Left renal pelvis (tissue), 4 donors: ENCODE results near the gene NKG7. TPM values are rescaled to one million over a fixed set of nuclear protein-coding genes. Genes with fewer than 3 reads are reported as not detected.

ENCODE experiments used
- DNase-seq, 4 donors: peaks; one replicate each; pipeline ENCODE4 v3.0.0-alpha.2; 2013; ENCODE audit warnings: low read depth in 4 of 4, low spot score in 3 of 4
- polyA plus RNA-seq, 4 donors: library from polyadenylated mRNA; unstranded; fragments of 120-200 nt; gene quantifications; one replicate each; pipeline ENCODE4 v1.2.1, GENCODE V29; 2013; ENCODE audit not compliant: insufficient read length in 4 of 4

The NKG7 gene
- polyA plus RNA-seq, 4 donors = 0.86 to 3.4 (median 2.0) TPM

DNA sequence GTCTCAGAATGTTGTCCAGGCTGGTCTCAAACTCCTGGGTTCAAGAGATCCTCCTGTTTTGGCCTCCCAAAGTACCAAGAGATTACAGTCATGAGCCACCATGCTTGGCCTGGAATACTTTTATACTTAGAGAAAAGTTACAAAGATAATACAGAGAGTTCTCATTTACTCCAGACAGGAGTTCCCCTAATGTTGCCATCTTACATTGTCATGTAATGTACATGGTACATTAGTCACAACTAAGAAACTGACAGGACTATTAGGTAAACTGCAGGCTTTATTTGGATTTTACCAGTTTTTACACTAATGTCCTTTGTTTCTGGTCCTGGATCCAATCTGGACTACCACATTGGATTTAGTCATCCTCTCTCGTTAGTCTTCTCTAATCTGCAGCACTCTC, 20.2 kb upstream of the NKG7 start:
- DNase-seq = no peak

DNA sequence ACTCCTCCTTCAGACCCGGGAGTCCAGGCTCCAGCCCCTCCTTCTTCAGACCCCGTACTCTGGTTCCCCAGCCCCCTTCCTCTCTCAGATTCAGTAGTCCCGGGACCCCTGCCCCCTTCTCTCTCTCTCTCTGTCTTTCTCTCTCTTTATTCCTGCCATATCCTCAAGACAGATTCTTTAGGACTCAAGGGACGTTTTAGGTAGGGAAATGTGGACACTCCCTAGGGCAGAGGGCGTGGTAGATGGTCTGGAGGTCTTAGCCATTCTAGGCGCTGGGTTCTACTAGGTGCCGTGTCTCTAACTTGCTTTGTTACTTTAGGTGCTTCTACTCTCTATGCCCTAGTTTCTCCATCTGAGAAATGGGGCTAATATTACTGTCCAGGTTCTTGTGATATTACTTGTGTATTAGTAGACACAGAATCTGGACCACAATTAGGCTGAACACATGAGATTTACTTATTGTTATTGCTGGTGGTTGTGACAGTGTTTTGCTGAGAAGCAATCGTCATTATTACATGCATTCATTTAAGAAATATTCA, 18.7 kb upstream of the NKG7 start:
- no peak for DNase-seq

DNA sequence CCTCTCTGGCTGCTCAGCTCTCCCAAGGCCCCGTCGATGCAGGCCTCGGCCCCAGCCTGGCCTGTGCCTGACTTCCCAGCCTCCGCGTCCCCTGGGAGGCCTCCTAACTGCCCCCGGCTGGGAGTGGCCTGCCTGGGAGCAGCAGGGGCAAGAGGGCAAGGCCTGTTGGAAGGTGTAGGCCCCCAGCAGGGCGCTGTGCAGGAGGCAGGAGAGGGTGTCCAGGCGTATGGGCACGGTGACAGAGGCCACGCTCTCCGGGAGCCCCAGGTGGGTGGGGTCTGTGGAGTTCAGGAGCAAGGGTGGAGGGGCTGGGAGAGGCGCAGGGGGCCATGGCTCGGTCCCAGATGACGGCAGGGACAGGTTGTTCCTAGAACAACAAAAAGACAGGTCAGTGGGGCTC, 16.7 kb upstream of the NKG7 start:
- DNase-seq = no peak

- DNase-seq = no peak
Measured at GRCh38 chr19:51387924-51388389, 15.5 kb upstream of the NKG7 start, which contains the start of gene LIM2. Gene LIM2, minus strand, starts transcription at chr19:51387974. Its CDS starts 531 bp downstream, at chr19:51387443.

DNA sequence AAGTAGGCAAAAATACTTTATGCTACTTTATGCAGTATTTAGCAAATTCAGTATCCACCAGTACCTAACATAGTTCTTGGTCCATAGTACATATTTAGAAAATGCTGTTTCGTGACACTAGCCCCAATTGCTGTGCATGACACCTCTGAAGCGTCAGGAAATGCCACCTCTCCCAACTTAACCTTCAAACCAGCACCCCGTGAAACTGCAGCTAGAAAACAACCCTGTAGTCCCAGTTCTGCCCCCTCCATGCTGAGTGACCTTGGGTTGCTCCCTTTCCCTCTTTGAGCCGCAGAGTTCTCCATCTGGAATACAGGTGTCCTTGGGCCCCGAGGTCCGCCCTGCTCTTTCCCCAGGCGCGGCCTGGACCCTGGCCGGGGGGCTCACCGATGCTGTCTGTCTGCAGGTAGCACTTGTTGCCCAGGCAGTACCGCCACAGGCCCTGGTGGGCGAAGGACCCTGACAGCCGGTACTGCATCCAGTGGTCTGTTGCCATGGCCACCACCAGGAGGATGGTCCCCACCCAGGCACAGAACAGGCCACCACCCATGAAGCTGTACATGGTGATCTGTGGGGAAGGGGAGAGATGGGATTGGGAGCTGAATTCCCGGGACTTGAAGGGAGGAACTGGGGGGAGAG, 14.5 kb upstream of the NKG7 start:
- no peak for DNase-seq

GRCh38 chr19:51382004-51382403, 9.6 kb upstream of the NKG7 start:
- no peak for DNase-seq

GRCh38 chr19:51380379-51380778, 7.9 kb upstream of the NKG7 start:
- no peak for DNase-seq

DNA sequence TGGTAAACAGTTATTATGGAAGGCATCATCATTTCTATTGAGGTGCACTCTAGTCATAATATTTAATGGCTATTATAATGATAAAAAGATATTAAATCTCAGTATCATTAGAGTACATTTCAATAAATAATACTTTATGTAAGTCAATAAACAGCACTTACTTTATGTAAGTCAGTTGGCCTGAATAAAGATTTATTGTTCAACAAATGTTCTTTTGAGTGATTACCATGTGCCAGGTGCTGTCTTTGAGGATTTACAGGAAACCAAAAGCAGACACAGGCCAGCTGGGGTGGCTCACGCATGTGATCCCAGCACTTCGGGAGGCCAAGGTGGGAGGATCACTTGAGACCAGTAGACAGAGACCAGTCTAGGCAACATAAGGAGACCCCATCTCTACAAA, 5.0 kb upstream of the NKG7 start:
- no peak for DNase-seq

DNA sequence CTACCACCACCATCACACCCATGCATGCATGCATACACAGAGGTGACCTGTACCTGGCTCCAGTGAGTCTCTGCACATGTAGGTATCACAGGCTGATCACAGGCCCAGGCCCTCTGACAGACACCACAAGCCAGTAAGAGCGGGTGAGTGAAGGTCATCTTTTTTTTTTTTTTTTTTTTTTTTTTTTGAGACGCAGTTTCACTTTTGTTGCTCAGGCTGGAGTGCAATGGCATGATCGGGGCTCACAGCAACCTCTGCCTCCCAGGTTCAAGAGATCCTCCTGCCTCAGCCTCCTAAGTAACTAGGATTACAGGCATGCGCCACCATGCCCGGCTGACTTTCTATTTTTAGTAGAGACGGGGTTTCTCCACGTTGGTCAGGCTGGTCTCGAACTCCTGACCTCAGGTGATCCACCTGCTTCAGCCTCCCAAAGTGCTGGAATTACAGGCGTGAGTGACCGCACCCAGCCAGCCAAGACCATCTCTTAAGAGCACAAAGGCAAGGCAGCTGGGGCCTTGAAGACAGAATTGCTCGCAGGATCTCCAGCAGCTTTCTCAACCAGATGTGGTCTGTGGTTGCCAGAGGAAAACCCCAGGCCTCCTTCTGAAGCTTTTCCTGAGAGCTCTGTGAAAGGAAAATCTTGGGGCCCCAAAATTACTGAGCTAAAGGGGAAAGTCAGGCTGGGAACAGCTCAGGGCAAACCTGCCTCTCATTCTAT, 3.2 kb upstream of the NKG7 start:
- DNase-seq = no peak

- DNase-seq = no peak
Measured at GRCh38 chr19:51372021-51372648, 319 bp downstream of the NKG7 start.

DNA sequence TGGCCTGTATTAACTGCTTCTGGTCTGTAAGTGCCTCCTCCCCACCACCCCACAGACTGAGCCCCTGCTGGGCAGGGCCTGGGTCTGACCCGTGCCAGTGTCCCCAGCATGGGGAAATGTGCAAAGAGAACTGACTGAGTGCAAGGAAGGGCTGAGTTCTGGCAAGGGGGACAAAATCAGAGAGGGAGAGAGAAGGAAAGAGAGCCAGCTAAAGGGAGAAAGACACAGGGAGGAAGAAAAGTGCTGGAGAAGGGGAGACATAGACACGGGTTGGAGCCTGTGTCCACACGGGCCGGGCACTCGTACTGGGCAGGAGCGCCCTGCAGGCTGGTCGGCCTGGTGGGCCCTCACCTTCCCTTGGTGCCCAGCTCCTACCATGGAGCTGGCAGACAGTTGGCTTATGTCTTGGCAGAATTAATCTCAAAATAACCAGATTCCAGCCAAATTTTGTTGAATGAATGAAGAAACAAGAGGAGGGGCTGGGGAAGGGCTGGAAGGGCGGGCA, 1.2 kb downstream of the NKG7 start:
- no peak for DNase-seq

- no peak for DNase-seq
Measured at GRCh38 chr19:51370230-51370629, 2.2 kb downstream of the NKG7 start.

DNA sequence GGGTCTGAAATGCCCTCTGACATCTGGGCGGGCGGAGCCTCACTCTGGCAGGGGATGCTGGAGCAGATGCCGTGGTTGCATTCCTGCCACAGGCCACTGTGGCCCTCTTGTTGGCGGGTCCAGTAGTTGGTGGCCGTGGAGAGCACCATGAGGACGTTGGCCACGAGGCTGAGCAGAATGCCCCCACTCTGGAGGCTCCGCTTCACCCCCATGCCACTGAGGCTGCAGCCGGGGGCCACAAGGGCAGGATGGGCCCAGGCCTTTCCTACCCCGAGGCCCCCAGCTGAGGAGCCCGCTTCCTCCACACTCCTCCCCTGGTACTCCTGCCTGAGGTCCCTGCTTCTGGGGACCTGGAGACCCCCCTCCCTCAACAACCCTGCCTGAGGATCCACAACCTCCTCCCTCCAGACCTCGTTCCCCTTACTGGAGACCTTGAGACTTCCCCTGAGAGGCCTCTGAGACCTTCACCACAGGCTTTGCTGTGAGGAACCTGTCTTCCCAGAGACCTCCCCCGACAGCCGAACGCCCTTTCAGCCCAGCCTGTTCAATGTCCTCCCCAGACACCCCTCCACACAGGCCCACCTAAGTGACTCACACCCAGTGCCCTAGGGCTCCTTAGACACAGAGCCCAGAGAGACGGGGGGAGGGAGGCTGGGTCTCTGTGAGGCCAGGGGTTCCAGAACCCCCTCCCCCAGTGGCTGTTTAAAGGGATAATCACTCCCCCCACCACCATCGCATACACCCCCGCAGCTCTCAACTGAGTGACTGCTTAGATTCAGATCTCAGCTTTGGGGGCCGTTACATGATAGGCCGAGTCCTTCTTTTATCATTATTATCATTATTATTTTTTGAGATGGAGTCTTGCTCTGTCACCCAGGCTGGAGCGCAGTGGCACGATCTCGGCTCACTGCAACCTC, 3.8 kb downstream of the NKG7 start, which contains the start of gene CLDND2:
TSS of gene CLDND2 (minus strand) at position 638 of the 917 bp plus-strand sequence. CDS start at position 212, 426 bp downstream.
- DNase-seq = no peak

GRCh38 chr19:51367565-51368365, 4.7 kb downstream of the NKG7 start:
- DNase-seq = peak; percentile 95 to 97 (median 96)

DNA sequence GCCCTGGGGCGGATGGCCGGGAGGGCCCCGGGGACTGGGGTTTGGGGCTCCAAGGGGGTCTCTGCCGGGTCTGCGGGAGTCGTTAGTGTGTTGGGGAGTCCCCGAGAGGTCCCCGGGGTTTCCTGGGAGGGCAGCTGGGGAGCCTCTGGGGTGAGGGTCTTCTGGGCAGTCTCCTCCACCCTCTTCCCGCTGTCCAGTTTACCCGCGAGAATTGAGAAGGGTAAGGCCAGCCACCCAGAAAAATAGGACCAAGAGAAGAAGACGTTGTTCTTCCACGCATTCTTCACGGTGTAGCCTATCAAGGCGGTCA, 5.2 kb downstream of the NKG7 start:
- DNase-seq = no peak

GRCh38 chr19:51366389-51367254, 5.8 kb downstream of the NKG7 start:
- peak; percentile 88 to 97 (median 95) for DNase-seq

DNA sequence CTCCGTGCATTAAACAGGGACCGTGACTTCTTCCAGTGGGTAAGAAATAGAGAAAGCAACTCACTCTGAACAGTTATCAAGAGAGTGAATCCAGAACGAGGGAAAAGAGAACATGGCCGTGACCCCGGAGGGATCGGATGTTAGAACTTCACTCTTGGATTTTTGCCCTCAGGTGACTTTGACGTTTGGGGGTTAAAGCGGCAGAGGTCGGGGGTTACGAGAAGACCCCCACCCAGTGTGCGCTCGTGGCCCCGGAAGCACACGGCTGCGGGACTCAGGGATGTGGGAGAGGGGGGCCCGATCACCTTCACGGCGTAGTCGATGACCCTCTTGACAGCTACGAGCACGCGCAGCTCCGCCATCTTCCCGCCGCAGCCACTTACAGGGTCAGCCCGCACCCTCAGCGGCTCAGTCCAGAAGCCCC, 6.5 kb downstream of the NKG7 start, which contains the start of gene ETFB:
TSS of gene ETFB (minus strand) at position 424 of the 424 bp plus-strand sequence. CDS start at position 362, 62 bp downstream.
- DNase-seq = no peak
